A549 (cell line): Measurements from ENCODE around the gene CCDC63.

ENCODE experiments used
- CHD4 ChIP-seq: fragments of 200-600 bp; sonication (generic); IDR thresholded peaks from 2 replicates; pipeline ENCODE4 v1.6.1; 2016; ENCODE audit warnings: antibody characterized with exemption, mild to moderate bottlenecking, borderline replicate concordance
- CTCF ChIP-seq: fragments of >200 bp; sonication (Bioruptor Twin); formaldehyde crosslinking; IDR thresholded peaks from 3 replicates; pipeline ENCODE4 v1.5.1; 2016
- FOXS1 ChIP-seq: fragments of 250-450 bp; sonication (Bioruptor Pico); IDR thresholded peaks from 2 replicates; pipeline ENCODE4 v1.5.0; 2020; ENCODE audit warnings: mild to moderate bottlenecking, moderate library complexity
- HMGXB4 ChIP-seq: fragments of 250-450 bp; sonication (Bioruptor Pico); IDR thresholded peaks from 2 replicates; pipeline ENCODE4 v1.5.0; 2021; ENCODE audit warnings: mild to moderate bottlenecking, moderate library complexity, borderline replicate concordance
- JUN ChIP-seq, 2 experiments: fragments of >200 bp; sonication (Bioruptor Twin); formaldehyde crosslinking; IDR thresholded peaks; 2 replicates in 1 of 2; 3 replicates in 1 of 2; pipeline ENCODE4 v1.6.1; 2016 to 2017
- KDM1A ChIP-seq: fragments of 200-600 bp; sonication (generic); IDR thresholded peaks from 2 replicates; pipeline ENCODE4 v1.6.1; 2016; ENCODE audit warnings: low read depth, mild to moderate bottlenecking
- MAFK ChIP-seq: fragments of 450-650 bp; IDR thresholded peaks from 2 replicates; pipeline ENCODE4 v1.6.1; 2014; ENCODE audit not compliant: partially characterized antibody
- MAZ ChIP-seq: fragments of 150-350 bp; IDR thresholded peaks from 2 replicates; pipeline ENCODE4 v1.6.1; 2014; ENCODE audit warnings: antibody characterized with exemption, low read depth, low read length, borderline replicate concordance
- NPAS2 ChIP-seq: fragments of 250-450 bp; sonication (Bioruptor Pico); IDR thresholded peaks from 2 replicates; pipeline ENCODE4 v1.8.0; 2022; ENCODE audit warnings: mild to moderate bottlenecking, moderate library complexity, borderline replicate concordance
- PHF8 ChIP-seq: fragments of 200-600 bp; sonication (generic); IDR thresholded peaks from 2 replicates; pipeline ENCODE4 v1.6.1; 2016; ENCODE audit warnings: low read depth, mild to moderate bottlenecking, antibody characterized with exemption, moderate library complexity, borderline replicate concordance
- RAD21 ChIP-seq, 2 experiments: fragments of >200 bp in 1 of 2; sonication (Bioruptor Twin) in 1 of 2; formaldehyde crosslinking in 1 of 2; IDR thresholded peaks in 1 of 2; conservative IDR thresholded peaks in 1 of 2; 2 replicates in 1 of 2; 3 replicates in 1 of 2; pipeline ENCODE4 v1.6.1; 2012 to 2018; ENCODE audit warnings: inconsistent platforms in 1 of 2
- SMC3 ChIP-seq: fragments of >200 bp; sonication (Bioruptor Twin); formaldehyde crosslinking; IDR thresholded peaks from 3 replicates; pipeline ENCODE4 v1.6.1; 2018; ENCODE audit warnings: inconsistent platforms
- SREBF2 ChIP-seq: fragments of 450-650 bp; IDR thresholded peaks from 2 replicates; pipeline ENCODE4 v1.6.1; 2014; ENCODE audit warnings: mild to moderate bottlenecking, moderate library complexity

GRCh38 chr12:110928700-110929099, 81.9 kb downstream of the CCDC63 start:
- TF ChIP-seq MAZ, result no peak
- TF ChIP-seq SMC3, result no peak
- TF ChIP-seq PHF8, result no peak
- TF ChIP-seq NPAS2 (CRISPR knock-in tag), result no peak
- TF ChIP-seq CTCF, result no peak
- TF ChIP-seq RAD21 (conservative IDR thresholded peaks at IDR 0.05 in 1 of 2, IDR thresholded peaks at IDR 0.05 in 1 of 2), result no peak
- TF ChIP-seq MAFK, result no peak
- no peak for TF ChIP-seq KDM1A
- no peak for TF ChIP-seq JUN (IDR thresholded peaks at IDR 0.05)
- no peak for TF ChIP-seq CHD4
- TF ChIP-seq HMGXB4 (CRISPR knock-in tag), result no peak
- TF ChIP-seq SREBF2, result no peak
- no peak for TF ChIP-seq FOXS1 (CRISPR knock-in tag)
